HG02852 (cell line): ENCODE data around the gene FOSB.

ENCODE experiments used
- ATAC-seq: cut with Tn5 transposase; IDR thresholded peaks from one replicate; pipeline ENCODE4 v1.9.1; 2021; ENCODE audit warnings: mild to moderate bottlenecking, moderate library complexity; ENCODE audit not compliant: unreplicated experiment

The FOSB gene

GRCh38 chr19:45467115-45467455 lies 711 bp upstream of the FOSB start:
- no peak for ATAC-seq

GRCh38 chr19:45468159-45468651 lies 409 bp downstream of the FOSB start:
- ATAC-seq = no peak

DNA sequence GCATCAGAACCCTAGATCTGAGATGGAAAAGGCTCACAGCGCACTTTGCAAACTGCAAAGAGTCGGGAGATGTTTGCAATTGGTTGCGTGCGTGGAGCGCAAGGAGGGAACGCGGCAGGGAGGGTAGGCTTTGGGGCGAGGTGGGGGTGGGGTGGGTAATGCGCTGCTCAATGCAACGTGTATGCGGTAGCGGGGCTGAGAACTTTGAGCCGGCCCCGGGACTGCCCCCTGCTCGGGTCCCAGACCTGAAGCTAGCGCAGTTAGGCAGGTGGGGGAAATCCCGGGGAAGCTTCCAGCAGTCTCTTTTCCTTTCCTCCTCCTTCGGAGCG lies 971 bp downstream of the FOSB start:
- ATAC-seq = peak; percentile 15

- ATAC-seq = peak; percentile 60
These were observed 1.5 kb downstream of the FOSB start for GRCh38 chr19:45469132-45469944.

DNA sequence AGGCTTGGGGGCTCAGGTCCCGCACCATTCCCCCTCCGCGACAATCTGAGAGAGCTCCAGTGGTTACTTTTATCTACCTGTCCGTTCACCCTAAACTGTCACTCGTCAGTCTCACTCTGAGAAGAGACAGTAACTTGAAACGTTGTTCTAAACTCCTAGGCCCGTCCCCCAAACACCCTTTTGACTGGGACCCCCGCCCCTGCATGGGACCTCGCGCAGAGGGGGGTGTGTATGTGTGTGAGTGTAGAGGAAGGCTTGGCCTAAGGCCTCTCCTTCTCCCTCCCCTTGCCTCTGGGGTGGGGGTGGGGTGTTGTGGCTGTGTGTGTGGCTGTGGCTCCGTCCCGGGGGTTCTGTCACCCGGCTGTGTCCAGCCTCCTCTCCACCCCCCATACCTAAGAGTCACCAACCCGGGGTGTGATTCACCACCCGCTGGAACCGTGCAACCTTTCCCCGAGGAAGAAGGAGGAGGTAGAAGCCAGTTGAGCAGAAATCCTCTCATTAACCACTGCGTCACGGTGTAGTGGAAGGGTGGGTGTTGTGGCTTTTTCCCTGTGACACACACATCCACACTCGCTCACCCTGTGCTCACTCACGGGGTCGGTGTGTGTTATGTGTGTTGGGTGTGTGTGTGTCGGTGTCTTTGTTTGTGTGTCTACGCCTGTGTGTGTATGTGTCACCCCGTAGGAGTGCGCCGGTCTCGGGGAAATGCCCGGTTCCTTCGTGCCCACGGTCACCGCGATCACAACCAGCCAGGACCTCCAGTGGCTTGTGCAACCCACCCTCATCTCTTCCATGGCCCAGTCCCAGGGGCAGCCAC lies 2.4 kb downstream of the FOSB start:
- no peak for ATAC-seq

- ATAC-seq = no peak
These were observed 2.9 kb downstream of the FOSB start for GRCh38 chr19:45470762-45471081.

DNA sequence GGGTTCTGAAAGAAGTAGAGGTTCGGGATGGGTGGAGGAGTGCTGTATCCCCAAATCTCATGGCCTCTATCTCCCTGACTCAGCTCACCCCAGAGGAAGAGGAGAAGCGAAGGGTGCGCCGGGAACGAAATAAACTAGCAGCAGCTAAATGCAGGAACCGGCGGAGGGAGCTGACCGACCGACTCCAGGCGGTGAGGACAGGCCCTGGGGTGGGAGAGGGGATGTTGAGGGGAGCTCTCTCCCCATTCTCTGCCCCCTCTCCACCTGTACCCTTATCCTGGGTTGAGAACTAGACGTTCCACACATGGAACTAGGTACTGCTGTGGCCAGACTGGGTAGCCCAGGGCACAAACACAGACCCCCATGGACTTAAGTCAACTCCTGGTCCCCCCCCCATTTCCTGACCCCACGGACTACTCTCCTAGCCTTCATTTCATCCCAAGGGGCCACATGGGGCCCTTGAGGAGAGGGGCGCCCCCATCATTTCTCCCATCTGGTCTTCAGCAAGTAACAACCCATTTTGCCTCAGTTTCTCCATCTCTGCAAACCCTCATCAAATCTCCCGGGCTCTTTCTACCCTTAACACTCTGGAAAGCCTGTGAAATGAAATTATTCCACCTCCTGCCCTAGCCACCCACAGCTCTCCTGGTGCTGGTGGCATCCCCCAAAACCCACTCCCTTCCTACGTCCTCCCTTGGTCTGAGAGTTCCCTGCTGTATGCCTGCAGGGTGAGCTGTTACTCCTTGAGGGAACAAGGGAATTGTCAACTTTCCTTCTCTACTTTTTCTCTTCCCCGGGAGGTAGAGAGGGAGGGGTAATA lies 3.5 kb downstream of the FOSB start:
- ATAC-seq = no peak

DNA sequence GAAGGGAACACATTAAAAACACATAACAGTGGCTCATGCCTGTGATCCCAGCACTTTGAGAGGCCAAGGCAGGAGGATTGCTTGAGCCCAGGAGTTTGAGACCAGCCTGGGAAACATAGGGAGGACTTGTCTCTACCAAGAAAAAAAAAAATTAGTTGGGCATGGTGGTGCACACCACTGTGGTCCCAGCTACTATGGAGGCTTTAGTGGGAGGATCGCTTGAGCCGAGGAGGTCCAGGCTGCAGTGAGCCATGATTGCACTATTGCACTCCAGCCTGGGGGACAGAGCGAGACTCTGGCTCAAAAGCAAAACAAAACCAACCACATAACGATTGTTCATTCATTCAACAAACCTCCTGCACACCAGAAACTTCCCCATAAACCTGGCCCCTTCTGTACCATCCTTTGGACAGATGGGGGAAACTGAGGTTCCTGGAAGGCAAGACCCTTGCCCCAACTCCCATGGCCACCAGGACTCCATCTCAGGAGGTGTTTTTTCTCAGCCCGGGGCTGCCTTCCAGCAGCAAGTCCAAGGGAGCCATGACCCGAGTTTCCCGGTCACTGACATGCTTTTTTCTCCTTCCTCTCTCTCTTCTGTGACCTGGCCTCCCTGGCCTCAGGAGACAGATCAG lies 4.3 kb downstream of the FOSB start:
- no peak for ATAC-seq

DNA sequence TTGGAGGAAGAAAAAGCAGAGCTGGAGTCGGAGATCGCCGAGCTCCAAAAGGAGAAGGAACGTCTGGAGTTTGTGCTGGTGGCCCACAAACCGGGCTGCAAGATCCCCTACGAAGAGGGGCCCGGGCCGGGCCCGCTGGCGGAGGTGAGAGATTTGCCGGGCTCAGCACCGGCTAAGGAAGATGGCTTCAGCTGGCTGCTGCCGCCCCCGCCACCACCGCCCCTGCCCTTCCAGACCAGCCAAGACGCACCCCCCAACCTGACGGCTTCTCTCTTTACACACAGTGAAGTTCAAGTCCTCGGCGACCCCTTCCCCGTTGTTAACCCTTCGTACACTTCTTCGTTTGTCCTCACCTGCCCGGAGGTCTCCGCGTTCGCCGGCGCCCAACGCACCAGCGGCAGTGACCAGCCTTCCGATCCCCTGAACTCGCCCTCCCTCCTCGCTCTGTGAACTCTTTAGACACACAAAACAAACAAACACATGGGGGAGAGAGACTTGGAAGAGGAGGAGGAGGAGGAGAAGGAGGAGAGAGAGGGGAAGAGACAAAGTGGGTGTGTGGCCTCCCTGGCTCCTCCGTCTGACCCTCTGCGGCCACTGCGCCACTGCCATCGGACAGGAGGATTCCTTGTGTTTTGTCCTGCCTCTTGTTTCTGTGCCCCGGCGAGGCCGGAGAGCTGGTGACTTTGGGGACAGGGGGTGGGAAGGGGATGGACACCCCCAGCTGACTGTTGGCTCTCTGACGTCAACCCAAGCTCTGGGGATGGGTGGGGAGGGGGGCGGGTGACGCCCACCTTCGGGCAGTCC lies 5.0 kb downstream of the FOSB start:
- ATAC-seq = no peak

- ATAC-seq = no peak
These were observed 5.5 kb downstream of the FOSB start for GRCh38 chr19:45473367-45473681.

DNA sequence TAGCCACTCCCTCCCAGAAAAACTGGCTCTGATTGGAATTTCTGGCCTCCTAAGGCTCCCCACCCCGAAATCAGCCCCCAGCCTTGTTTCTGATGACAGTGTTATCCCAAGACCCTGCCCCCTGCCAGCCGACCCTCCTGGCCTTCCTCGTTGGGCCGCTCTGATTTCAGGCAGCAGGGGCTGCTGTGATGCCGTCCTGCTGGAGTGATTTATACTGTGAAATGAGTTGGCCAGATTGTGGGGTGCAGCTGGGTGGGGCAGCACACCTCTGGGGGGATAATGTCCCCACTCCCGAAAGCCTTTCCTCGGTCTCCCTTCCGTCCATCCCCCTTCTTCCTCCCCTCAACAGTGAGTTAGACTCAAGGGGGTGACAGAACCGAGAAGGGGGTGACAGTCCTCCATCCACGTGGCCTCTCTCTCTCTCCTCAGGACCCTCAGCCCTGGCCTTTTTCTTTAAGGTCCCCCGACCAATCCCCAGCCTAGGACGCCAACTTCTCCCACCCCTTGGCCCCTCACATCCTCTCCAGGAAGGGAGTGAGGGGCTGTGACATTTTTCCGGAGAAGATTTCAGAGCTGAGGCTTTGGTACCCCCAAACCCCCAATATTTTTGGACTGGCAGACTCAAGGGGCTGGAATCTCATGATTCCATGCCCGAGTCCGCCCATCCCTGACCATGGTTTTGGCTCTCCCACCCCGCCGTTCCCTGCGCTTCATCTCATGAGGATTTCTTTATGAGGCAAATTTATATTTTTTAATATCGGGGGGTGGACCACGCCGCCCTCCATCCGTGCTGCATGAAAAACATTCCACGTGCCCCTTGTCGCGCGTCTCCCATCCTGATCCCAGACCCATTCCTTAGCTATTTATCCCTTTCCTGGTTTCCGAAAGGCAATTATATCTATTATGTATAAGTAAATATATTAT lies 6.1 kb downstream of the FOSB start:
- no peak for ATAC-seq

- no peak for ATAC-seq
These were observed 7.1 kb downstream of the FOSB start for GRCh38 chr19:45474606-45475521.

DNA sequence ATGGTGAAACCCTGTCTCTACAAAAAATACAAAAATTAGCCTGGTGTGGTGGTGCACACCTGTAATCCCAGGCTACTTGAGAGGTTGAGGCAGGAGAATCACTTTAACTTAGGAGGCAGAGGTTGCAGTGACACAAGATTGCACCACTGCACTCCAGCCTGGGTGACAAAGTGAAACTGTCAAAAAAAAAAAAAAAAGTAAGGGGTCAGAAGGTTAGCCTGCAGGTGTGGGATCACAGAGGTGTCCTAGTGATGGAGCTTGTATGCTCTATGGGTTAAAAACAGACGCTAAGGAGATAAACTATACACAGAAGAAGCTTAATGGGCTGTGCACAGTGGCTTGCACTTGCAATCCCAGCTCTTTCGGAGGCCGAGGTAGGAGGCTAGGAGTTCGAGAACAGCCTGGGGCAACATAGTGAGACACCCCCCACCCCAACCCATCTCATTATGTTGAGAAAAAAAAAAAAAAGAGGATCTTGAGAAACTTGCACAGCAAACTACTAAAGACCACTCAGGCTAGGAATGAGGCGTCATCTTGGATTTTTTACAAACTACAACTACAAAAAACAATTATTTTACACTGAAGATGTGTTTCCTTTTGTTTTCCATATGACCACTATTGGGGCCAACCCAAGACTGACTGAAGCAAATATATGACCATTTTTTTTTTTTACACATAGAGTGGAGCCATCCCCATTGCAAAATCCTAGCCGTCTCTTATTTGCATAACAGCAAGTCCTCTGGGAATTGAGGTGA lies 7.9 kb downstream of the FOSB start:
- ATAC-seq = no peak

DNA sequence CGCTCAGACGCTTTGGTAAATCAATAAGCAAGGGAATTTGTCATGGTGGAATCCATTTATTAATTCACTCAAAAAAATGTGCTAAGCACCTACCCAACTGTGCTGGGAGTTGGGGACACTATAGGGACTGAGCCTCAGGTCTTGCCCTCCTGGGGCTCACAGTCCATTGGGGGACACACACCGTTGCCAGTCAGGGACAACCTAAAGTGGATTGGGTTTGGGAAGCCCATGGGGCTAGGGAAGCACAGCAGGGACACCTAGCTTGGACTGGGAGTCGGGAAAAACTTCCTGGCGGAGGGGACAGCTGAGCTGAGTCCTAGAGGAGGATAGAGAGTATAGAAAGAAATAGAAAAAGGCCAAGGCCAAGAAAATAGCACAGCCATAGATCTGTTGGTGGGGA lies 8.5 kb downstream of the FOSB start:
- no peak for ATAC-seq

DNA sequence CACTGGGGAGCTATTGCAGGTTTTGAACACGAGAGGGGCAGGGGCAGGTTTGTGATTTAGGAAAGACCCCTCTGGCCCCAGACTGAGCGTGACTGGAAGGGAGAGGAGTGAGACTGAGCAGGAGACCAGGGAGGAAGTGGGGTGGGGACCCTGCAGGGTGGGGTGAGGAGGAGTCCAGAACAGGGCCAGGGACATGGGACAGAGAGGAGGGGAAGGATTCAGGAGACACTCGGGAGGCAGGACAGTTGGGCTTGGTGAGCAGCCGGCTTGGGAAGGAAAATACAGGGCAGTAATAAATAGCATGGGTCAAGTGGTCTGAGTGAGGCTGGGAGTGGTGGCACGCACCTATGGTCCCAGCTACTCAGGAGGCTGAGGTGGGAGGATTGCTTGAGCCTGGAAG lies 9.4 kb downstream of the FOSB start:
- ATAC-seq = no peak

DNA sequence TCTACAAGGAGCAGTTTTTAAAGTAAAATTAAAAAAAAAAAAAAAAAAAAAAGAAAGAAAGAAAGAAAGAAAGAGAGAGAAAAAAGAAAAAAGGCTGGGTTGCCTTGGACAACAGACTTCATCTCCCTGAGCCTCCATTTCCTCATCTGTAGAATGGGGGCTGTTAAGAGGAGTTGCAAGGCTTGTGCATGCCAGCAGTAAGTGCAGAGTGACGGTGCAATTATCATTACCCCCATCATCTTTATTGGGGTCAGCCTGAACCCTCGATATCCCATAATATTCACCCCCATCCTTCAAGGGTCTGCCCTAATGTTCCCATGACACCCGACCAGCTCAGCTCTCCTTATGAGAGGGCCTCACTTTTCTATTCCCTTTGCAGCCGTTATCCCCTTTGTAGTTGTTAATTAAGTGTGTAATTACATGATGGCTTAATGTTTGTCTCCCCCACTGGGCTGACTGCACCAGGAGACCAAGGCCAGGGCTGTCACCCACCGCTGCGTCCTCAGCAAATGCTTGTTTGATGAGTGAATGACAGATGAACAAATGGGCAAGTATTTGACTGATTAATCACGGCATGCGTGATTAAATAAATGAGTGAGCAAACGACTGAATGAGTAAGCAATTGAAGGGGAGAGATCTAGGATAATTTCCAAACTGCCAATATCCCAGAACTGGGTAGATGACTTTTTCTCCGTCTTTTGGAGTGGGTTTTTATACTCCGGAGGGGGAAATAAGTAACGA lies 10.1 kb downstream of the FOSB start:
- no peak for ATAC-seq
